Erythroblast (primary cell): ENCODE data around the gene ABR.

ENCODE experiments used
- GATA1 ChIP-seq: IDR thresholded peaks from 2 replicates; pipeline ENCODE4 v1.6.1; 2011; ENCODE audit warnings: low read depth, mild to moderate bottlenecking, control low read depth, low read length, moderate library complexity
- POLR2A ChIP-seq: IDR thresholded peaks from 2 replicates; pipeline ENCODE4 v1.6.1; 2011; ENCODE audit warnings: mild to moderate bottlenecking, low read length

DNA sequence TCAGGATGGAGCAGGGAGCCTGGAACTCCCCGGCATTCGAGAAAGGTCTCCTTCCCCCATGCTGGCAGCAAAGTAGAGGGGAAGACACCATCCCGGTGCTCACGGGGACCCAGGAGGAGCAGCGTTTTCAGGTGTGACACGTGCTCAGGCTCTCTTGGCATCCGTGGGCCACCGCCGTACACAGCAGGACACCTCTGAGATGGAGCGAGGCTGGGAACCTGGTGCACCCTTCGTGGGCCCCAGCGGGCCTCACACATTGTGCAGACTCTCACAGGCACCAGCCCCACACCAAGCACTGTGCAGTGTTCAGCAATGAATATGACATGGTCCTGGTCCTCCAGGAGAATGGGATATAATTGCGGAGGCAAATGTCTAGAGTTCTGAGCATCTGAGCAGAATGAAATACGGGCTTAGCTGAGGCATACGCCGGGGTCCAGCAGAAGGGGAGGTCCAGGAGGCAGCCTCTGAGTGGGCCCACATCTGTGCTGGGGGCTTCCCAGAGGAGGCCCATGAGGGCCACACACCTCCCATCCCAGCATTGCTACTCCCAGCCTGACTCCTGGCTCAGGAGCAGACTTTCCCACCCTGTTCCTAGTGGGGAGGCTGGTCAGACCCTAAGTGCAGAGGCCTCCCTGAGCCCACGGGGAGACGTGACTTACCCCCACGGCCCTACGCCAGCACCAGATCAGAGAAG, 72.6 kb downstream of the ABR start:
- TF ChIP-seq POLR2A (no peak), GATA1 (no peak)
